PC-3 (cell line): ENCODE data around the gene ITGA7.

Experiments
- CTCF ChIP-seq: fragments of 300-600 bp; sonication (generic); conservative IDR thresholded peaks from 2 replicates; pipeline ENCODE4 v1.5.1; 2017; ENCODE audit warnings: antibody characterized with exemption, low read depth, mild to moderate bottlenecking, low read length
- EZH2 ChIP-seq: fragments of 300-600 bp; sonication (generic); IDR thresholded peaks from one replicate; pipeline ENCODE4 v1.6.1; 2017; ENCODE audit warnings: antibody characterized with exemption, mild to moderate bottlenecking, low read length; ENCODE audit not compliant: unreplicated experiment
- EZH2phosphoT487 ChIP-seq: fragments of 300-600 bp; sonication (generic); IDR thresholded peaks from 2 replicates; pipeline ENCODE4 v1.6.1; 2018; ENCODE audit warnings: mild to moderate bottlenecking, antibody characterized with exemption, low read length, borderline replicate concordance

- no peak for TF ChIP-seq CTCF
- TF ChIP-seq EZH2phosphoT487: no peak
- TF ChIP-seq EZH2: no peak
Measured at GRCh38 chr12:55670276-55670675, 37.4 kb downstream of the ITGA7 start.
